ENCODE measurements around the gene RASSF10. TPM values are rescaled to one million over a fixed set of nuclear protein-coding genes. Genes with fewer than 3 reads are reported as not detected.

The RASSF10 gene
- total and polyA plus RNA-seq, 2 experiments from 2014 or later: 0.53 to 9.5 TPM

DNA sequence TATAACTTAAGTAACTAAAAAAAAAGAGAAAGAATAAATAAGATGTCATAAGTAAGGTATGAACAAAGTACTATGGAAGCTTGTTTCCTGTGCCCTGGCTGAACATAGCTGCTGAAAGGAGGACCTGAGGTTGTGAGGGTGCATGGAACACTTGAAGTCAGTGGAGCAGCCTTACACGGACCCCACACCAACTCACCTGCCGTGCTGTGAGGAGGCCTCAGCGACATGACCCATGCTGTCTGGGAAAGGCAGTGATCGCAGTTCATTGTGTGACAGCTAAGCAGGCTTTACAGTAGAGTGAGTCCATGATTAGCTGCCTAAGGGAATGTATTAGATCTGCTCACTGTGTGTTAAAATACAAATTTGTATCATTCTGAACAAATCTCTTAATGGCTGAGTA, 17.6 kb downstream of the RASSF10 start:
- no peaks in the 10 kb centered on the region for H3K4me1 ChIP-seq (ENCODE audit: insufficient read depth)
- no peaks in the 10 kb centered on the region for H3K9me2 ChIP-seq (replicated peaks; ENCODE audit: insufficient read depth)
- no peaks in the 10 kb centered on the region for H3K9me3 ChIP-seq (ENCODE audit: low read depth)
- no peaks in the 10 kb centered on the region for H3K36me3 ChIP-seq (replicated peaks; ENCODE audit: insufficient read depth, low read depth)
- no peak overlapping the region for H3K4me2 ChIP-seq
- TF ChIP-seq EZH2phosphoT487 (IDR thresholded peaks at IDR 0.05; ENCODE audit: low read depth, severe bottlenecking, unreplicated experiment): no peak
- TF ChIP-seq EZH2 (IDR thresholded peaks at IDR 0.05; ENCODE audit: borderline replicate concordance): no peak
- TF ChIP-seq, protein P1, sequence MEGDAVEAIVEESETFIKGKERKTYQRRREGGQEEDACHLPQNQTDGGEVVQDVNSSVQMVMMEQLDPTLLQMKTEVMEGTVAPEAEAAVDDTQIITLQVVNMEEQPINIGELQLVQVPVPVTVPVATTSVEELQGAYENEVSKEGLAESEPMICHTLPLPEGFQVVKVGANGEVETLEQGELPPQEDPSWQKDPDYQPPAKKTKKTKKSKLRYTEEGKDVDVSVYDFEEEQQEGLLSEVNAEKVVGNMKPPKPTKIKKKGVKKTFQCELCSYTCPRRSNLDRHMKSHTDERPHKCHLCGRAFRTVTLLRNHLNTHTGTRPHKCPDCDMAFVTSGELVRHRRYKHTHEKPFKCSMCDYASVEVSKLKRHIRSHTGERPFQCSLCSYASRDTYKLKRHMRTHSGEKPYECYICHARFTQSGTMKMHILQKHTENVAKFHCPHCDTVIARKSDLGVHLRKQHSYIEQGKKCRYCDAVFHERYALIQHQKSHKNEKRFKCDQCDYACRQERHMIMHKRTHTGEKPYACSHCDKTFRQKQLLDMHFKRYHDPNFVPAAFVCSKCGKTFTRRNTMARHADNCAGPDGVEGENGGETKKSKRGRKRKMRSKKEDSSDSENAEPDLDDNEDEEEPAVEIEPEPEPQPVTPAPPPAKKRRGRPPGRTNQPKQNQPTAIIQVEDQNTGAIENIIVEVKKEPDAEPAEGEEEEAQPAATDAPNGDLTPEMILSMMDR (IDR thresholded peaks at IDR 0.05; ENCODE audit: poor library complexity): no peak
- H3K27me3 ChIP-seq: no peaks in the 10 kb centered on the region
- H4K20me1 ChIP-seq (ENCODE audit: insufficient read depth, poor library complexity, severe bottlenecking): no peaks in the 10 kb centered on the region
- H3K79me2 ChIP-seq: no peaks in the 10 kb centered on the region
- DNase-seq (ENCODE audit: low spot score): no peak
- no peak overlapping the region for H3K27ac ChIP-seq
- no peak overlapping the region for H2AFZ ChIP-seq
- no peak overlapping the region for H3K4me3 ChIP-seq
- WGBS (ENCODE audit: low lambda C conversion rate, missing lambda C conversion rate): 88% methylated on average over 4 of the region's 4 CpGs

DNA sequence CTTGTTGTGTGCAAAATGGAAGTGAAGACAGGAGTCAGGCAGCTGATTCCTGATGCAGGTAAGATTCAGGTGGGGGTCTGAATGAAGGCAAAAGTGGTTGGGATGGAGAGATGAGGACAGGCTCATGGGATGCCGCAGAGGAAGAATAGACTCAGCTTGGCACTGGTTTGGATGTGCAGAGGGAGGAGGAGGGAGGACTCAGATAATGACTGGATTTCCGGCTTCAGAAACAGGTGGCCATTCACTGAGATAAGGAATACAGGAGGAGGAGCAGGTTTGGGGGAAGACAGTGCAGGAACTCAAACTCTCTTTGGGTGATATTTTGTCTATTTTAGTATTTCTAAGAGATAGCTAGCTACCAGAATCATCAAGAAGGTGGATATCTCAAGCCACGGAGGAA, 19.2 kb downstream of the RASSF10 start:
- H3K27me3 ChIP-seq: no peaks in the 10 kb centered on the region
- no peaks in the 10 kb centered on the region for H3K36me3 ChIP-seq (replicated peaks; ENCODE audit: insufficient read depth, low read depth)
- 66% methylated on average over 3 of the region's 3 CpGs for WGBS (ENCODE audit: low lambda C conversion rate, missing lambda C conversion rate)
- no peaks in the 10 kb centered on the region for H3K9me2 ChIP-seq (replicated peaks; ENCODE audit: insufficient read depth)
- DNase-seq (ENCODE audit: low spot score): no peak
- TF ChIP-seq, protein P1 (IDR thresholded peaks at IDR 0.05; ENCODE audit: poor library complexity): no peak
- TF ChIP-seq EZH2 (IDR thresholded peaks at IDR 0.05; ENCODE audit: borderline replicate concordance) (no peak), EZH2phosphoT487 (IDR thresholded peaks at IDR 0.05; ENCODE audit: low read depth, severe bottlenecking, unreplicated experiment) (no peak)
- no peaks in the 10 kb centered on the region for H3K79me2 ChIP-seq
- no peak overlapping the region for H3K27ac ChIP-seq
- no peaks in the 10 kb centered on the region for H3K4me1 ChIP-seq (ENCODE audit: insufficient read depth)
- H4K20me1 ChIP-seq (ENCODE audit: insufficient read depth, poor library complexity, severe bottlenecking): no peaks in the 10 kb centered on the region
- H3K9me3 ChIP-seq (ENCODE audit: low read depth): no peaks in the 10 kb centered on the region
- H2AFZ ChIP-seq: no peak overlapping the region
- H3K4me2 ChIP-seq: no peak overlapping the region
- no peak overlapping the region for H3K4me3 ChIP-seq

DNA sequence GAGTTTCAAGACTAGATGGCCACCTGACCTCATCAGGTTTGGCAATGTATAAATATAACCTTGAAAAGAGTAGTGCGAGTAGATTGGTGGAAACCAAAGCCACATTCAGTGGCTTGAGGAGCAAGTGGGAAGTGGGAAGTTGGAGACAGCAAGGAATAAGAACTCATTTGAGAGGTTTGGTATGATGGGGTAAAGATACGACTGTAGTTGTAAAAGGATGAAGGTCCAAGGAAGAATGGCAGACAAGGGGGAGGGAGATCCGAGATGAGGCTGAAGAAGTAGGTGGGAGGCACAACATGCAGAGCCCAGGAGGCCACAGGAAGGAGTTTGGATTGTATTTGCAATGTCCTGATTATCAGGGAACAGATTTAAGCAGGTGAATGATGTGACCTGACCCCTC, 20.8 kb downstream of the RASSF10 start:
- WGBS (ENCODE audit: low lambda C conversion rate, missing lambda C conversion rate): 98% methylated on average over 3 of the region's 3 CpGs

More for the DNA sequence above, 20.8 kb downstream of the RASSF10 start:
- no peaks in the 10 kb centered on the region for H4K20me1 ChIP-seq (ENCODE audit: insufficient read depth, poor library complexity, severe bottlenecking)
- H3K9me2 ChIP-seq (replicated peaks; ENCODE audit: insufficient read depth): no peaks in the 10 kb centered on the region
- H3K27ac ChIP-seq: no peak overlapping the region
- H3K4me2 ChIP-seq: no peak overlapping the region
- H3K4me1 ChIP-seq (ENCODE audit: insufficient read depth): no peaks in the 10 kb centered on the region
- no peaks in the 10 kb centered on the region for H3K9me3 ChIP-seq (ENCODE audit: low read depth)
- DNase-seq (ENCODE audit: low spot score): no peak
- H3K36me3 ChIP-seq (replicated peaks; ENCODE audit: insufficient read depth, low read depth): no peaks in the 10 kb centered on the region
- no peak overlapping the region for H2AFZ ChIP-seq
- no peaks in the 10 kb centered on the region for H3K27me3 ChIP-seq
- TF ChIP-seq EZH2phosphoT487 (IDR thresholded peaks at IDR 0.05; ENCODE audit: low read depth, severe bottlenecking, unreplicated experiment): no peak
- TF ChIP-seq, protein P1 (IDR thresholded peaks at IDR 0.05; ENCODE audit: poor library complexity): no peak
- H3K4me3 ChIP-seq: no peak overlapping the region
- no peaks in the 10 kb centered on the region for H3K79me2 ChIP-seq
